HEK293T (cell line): ENCODE results near the gene PRIMA1.

Source experiments
- CTCF ChIA-PET: fragments of 350-600 bp; formaldehyde crosslinking; extraction: SDS; loops from one replicate; lab custom pipeline; 2021; ENCODE audit warnings: antibody characterized with exemption, inconsistent platforms; lab: Yijun Ruan, JAX
- POLR2A ChIA-PET: fragments of 350-600 bp; formaldehyde crosslinking; extraction: SDS; loops from one replicate; lab custom pipeline; 2020; ENCODE audit warnings: antibody characterized with exemption, inconsistent platforms; lab: Yijun Ruan, JAX
- DNase-seq: peaks from one replicate; pipeline ENCODE4 v3.0.0; 2012; ENCODE audit warnings: mixed read lengths; ENCODE audit errors: extremely low spot score
- ARNT ChIP-seq: fragments of 450-650 bp; IDR thresholded peaks from 2 replicates; pipeline ENCODE4 v1.6.1; 2017; ENCODE audit warnings: mild to moderate bottlenecking
- BHLHE40 ChIP-seq: fragments of 450-650 bp; IDR thresholded peaks from 2 replicates; pipeline ENCODE4 v1.6.1; 2016; ENCODE audit warnings: mild to moderate bottlenecking, moderate library complexity, borderline replicate concordance
- CTBP1 ChIP-seq: fragments of 450-650 bp; IDR thresholded peaks from 2 replicates; pipeline ENCODE4 v1.6.1; 2016; ENCODE audit warnings: borderline replicate concordance
- ELF4 ChIP-seq: fragments of 450-650 bp; IDR thresholded peaks from 2 replicates; pipeline ENCODE4 v1.6.1; 2017; ENCODE audit warnings: antibody characterized with exemption
- FOXA1 ChIP-seq: fragments of 450-650 bp; IDR thresholded peaks from 2 replicates; pipeline ENCODE4 v1.6.1; 2016; ENCODE audit warnings: mild to moderate bottlenecking
- FOXK2 ChIP-seq: fragments of 450-650 bp; IDR thresholded peaks from 2 replicates; pipeline ENCODE4 v1.6.1; 2016; ENCODE audit warnings: mild to moderate bottlenecking
- FOXM1 ChIP-seq: fragments of 450-650 bp; IDR thresholded peaks from 2 replicates; pipeline ENCODE4 v1.6.1; 2017; ENCODE audit warnings: mild to moderate bottlenecking, borderline replicate concordance
- HDGF ChIP-seq: fragments of 450-650 bp; IDR thresholded peaks from 2 replicates; pipeline ENCODE4 v1.6.1; 2017; ENCODE audit warnings: antibody characterized with exemption, borderline replicate concordance
- L3MBTL2 ChIP-seq: fragments of 450-650 bp; conservative IDR thresholded peaks from 2 replicates; pipeline ENCODE4 v1.6.1; 2016; ENCODE audit warnings: mild to moderate bottlenecking
- LEF1 ChIP-seq: fragments of 450-650 bp; IDR thresholded peaks from 2 replicates; pipeline ENCODE4 v1.6.1; 2017; ENCODE audit warnings: mild to moderate bottlenecking, borderline replicate concordance
- NFRKB ChIP-seq: fragments of 450-650 bp; IDR thresholded peaks from 2 replicates; pipeline ENCODE4 v1.6.1; 2016; ENCODE audit warnings: mild to moderate bottlenecking, moderate library complexity
- PKNOX1 ChIP-seq: fragments of 450-650 bp; IDR thresholded peaks from 2 replicates; pipeline ENCODE4 v1.6.1; 2016
- SP1 ChIP-seq: fragments of 450-650 bp; IDR thresholded peaks from 2 replicates; pipeline ENCODE4 v1.6.1; 2017
- SUZ12 ChIP-seq: fragments of 450-650 bp; IDR thresholded peaks from 2 replicates; pipeline ENCODE4 v1.6.1; 2016; ENCODE audit warnings: mild to moderate bottlenecking
- TARDBP ChIP-seq: fragments of 450-650 bp; IDR thresholded peaks from 2 replicates; pipeline ENCODE4 v1.6.1; 2016
- ZNF384 ChIP-seq: fragments of 450-650 bp; IDR thresholded peaks from 2 replicates; pipeline ENCODE4 v1.6.1; 2016

Gene PRIMA1

GRCh38 chr14:93708800-93709199 lies 79.5 kb downstream of the PRIMA1 start:
- CTCF ChIA-PET, result no interaction called here
- TF ChIP-seq TARDBP (no peak), LEF1 (no peak), ARNT (no peak), ZNF384 (no peak), PKNOX1 (no peak), FOXM1 (no peak), L3MBTL2 (no peak), SUZ12 (no peak), SP1 (no peak)
- POLR2A ChIA-PET, result no interaction called here
- DNase-seq, result no peak

GRCh38 chr14:93708311-93708734 lies 80.0 kb downstream of the PRIMA1 start:
- TF ChIP-seq ARNT (no peak), LEF1 (no peak), L3MBTL2 (no peak), TARDBP (no peak), PKNOX1 (no peak), BHLHE40 (no peak), SUZ12 (no peak), NFRKB (no peak), FOXK2 (no peak)
- POLR2A ChIA-PET, result no interaction called here
- CTCF ChIA-PET, result no interaction called here
- no peak for DNase-seq

- no peak for DNase-seq
- TF ChIP-seq FOXA1, result no peak
- no peak for TF ChIP-seq L3MBTL2
- TF ChIP-seq HDGF, result no peak
- no peak for TF ChIP-seq ARNT
- TF ChIP-seq SP1, result no peak
- no peak for TF ChIP-seq FOXM1
- ChIA-PET POLR2A (no interaction called here), CTCF (no interaction called here)
These were observed 80.8 kb downstream of the PRIMA1 start for GRCh38 chr14:93707475-93707874.

- ChIA-PET CTCF (no interaction called here), POLR2A (no interaction called here)
- peak; percentile 21 for DNase-seq
- TF ChIP-seq L3MBTL2 (0 out of 2 replicates have a peak, but pooled peaks have one; percentile 26), HDGF (no peak)
These were observed 81.8 kb downstream of the PRIMA1 start for GRCh38 chr14:93706360-93706955.

GRCh38 chr14:93705513-93706156 lies 82.7 kb downstream of the PRIMA1 start:
- POLR2A ChIA-PET, result no interaction called here
- CTCF ChIA-PET, result no interaction called here
- DNase-seq, result no peak
- TF ChIP-seq FOXK2 (no peak), TARDBP (no peak), CTBP1 (no peak), SUZ12 (no peak), BHLHE40 (no peak), SP1 (no peak), LEF1 (no peak), HDGF (no peak), ARNT (no peak), ZNF384 (no peak), FOXM1 (no peak), ELF4 (no peak), NFRKB (no peak), L3MBTL2 (no peak), PKNOX1 (no peak), FOXA1 (no peak)

GRCh38 chr14:93703941-93704340 lies 84.3 kb downstream of the PRIMA1 start:
- CTCF ChIA-PET, result no interaction called here
- no peak for TF ChIP-seq ZNF384
- no peak for DNase-seq
- POLR2A ChIA-PET, result no interaction called here

GRCh38 chr14:93702946-93703345 lies 85.3 kb downstream of the PRIMA1 start:
- POLR2A ChIA-PET, result no interaction called here
- TF ChIP-seq CTBP1, result no peak
- TF ChIP-seq SP1, result no peak
- no peak for TF ChIP-seq TARDBP
- TF ChIP-seq ZNF384, result no peak
- no peak for TF ChIP-seq FOXK2
- TF ChIP-seq PKNOX1, result no peak
- no peak for TF ChIP-seq SUZ12
- no peak for TF ChIP-seq ARNT
- no peak for TF ChIP-seq FOXM1
- no peak for TF ChIP-seq FOXA1
- no peak for TF ChIP-seq HDGF
- no peak for TF ChIP-seq NFRKB
- no peak for TF ChIP-seq BHLHE40
- TF ChIP-seq ELF4, result no peak
- no peak for DNase-seq
- CTCF ChIA-PET, result no interaction called here
